ENCODE results near the gene MOCS1. TPM values are rescaled to one million over a fixed set of nuclear protein-coding genes. Genes with fewer than 3 reads are reported as not detected.

The MOCS1 gene
- polyA plus RNA-seq, 3 donors: 0.05 to 0.26 (median 0.12) TPM

- 96% methylated on average over 3 of the region's 5 CpGs for WGBS (ENCODE audit: insufficient coverage)
Measured at GRCh38 chr6:39909701-39910100, 24.6 kb downstream of the MOCS1 start.

GRCh38 chr6:39908838-39909583 lies 25.3 kb downstream of the MOCS1 start:
- no peak for TF ChIP-seq CTCF (IDR thresholded peaks at IDR 0.05)

More at GRCh38 chr6:39909701-39910100, 24.6 kb downstream of the MOCS1 start:
- Mint-ChIP-seq H3K27me3 (ENCODE audit: low read depth in 3 of 3) (peaks cover 0 to 1% (median 0%) of the 10 kb centered on the region in 3 donors), H3K36me3 (no peaks in the 10 kb centered on the region), H3K4me1 (no peaks in the 10 kb centered on the region), H3K27ac (no peak overlapping the region), H3K9me3 (peaks cover 0 to 6% (median 2%) of the 10 kb centered on the region in 7 donors), H3K4me3 (no peak overlapping the region)
- Histone ChIP-seq H2AFZ (ENCODE audit: insufficient read depth, low read depth, low read length, poor library complexity, severe bottlenecking) (no peak overlapping the region), H4K20me1 (ENCODE audit: insufficient read depth, low read length) (no peaks in the 10 kb centered on the region), H3K36me3 (replicated peaks in 1 of 2; ENCODE audit: control insufficient read depth in 1 of 2, insufficient read depth in 2 of 2, low read length in 2 of 2) (no peaks in the 10 kb centered on the region), H3K4me1 (ENCODE audit: control insufficient read depth in 1 of 2, insufficient read depth in 2 of 2, low read length in 2 of 2) (no peaks in the 10 kb centered on the region), H3K27ac (ENCODE audit: low read depth in 1 of 2, low read length in 2 of 2) (no peak overlapping the region), H3K9ac (ENCODE audit: insufficient read depth, low read length, poor library complexity, severe bottlenecking) (no peak overlapping the region), H3K9me3 (replicated peaks in 1 of 2; ENCODE audit: control insufficient read depth in 1 of 2, insufficient read depth in 1 of 2, low read length in 2 of 2) (no peaks in the 10 kb centered on the region), H3K79me2 (ENCODE audit: insufficient read depth, low read length) (no peaks in the 10 kb centered on the region), H3K4me2 (replicated peaks; ENCODE audit: extremely low read depth, low read length, poor library complexity, severe bottlenecking) (no peak overlapping the region), H3K27me3 (ENCODE audit: control insufficient read depth in 2 of 2, insufficient read depth in 2 of 2, low read length in 2 of 2) (no peaks in the 10 kb centered on the region), H3K4me3 (replicated peaks in 1 of 3; ENCODE audit: low read depth in 2 of 3, low read length in 3 of 3) (no peak overlapping the region)
- intact Hi-C loops (cut with micrococcal nuclease): no loop called here
- TF ChIP-seq CTCF (IDR thresholded peaks at IDR 0.05): no peak
- no peak for DNase-seq

More at GRCh38 chr6:39908838-39909583, 25.3 kb downstream of the MOCS1 start:
- intact Hi-C loops (cut with micrococcal nuclease): no loop called here
- Mint-ChIP-seq H3K4me3 (no peak overlapping the region), H3K9me3 (peaks cover 0 to 6% (median 0%) of the 10 kb centered on the region in 7 donors), H3K36me3 (no peaks in the 10 kb centered on the region), H3K27ac (no peak overlapping the region), H3K4me1 (no peaks in the 10 kb centered on the region), H3K27me3 (ENCODE audit: low read depth in 3 of 3) (peaks cover 0 to 5% (median 0%) of the 10 kb centered on the region in 3 donors)
- Histone ChIP-seq H3K36me3 (replicated peaks in 1 of 2; ENCODE audit: control insufficient read depth in 1 of 2, insufficient read depth in 2 of 2, low read length in 2 of 2) (no peaks in the 10 kb centered on the region), H3K79me2 (ENCODE audit: insufficient read depth, low read length) (no peaks in the 10 kb centered on the region), H3K4me2 (replicated peaks; ENCODE audit: extremely low read depth, low read length, poor library complexity, severe bottlenecking) (no peak overlapping the region), H3K27ac (ENCODE audit: low read depth in 1 of 2, low read length in 2 of 2) (no peak overlapping the region), H3K27me3 (ENCODE audit: control insufficient read depth in 2 of 2, insufficient read depth in 2 of 2, low read length in 2 of 2) (no peaks in the 10 kb centered on the region), H3K4me3 (replicated peaks in 1 of 3; ENCODE audit: low read depth in 2 of 3, low read length in 3 of 3) (no peak overlapping the region), H2AFZ (ENCODE audit: insufficient read depth, low read depth, low read length, poor library complexity, severe bottlenecking) (no peak overlapping the region), H4K20me1 (ENCODE audit: insufficient read depth, low read length) (no peaks in the 10 kb centered on the region), H3K9ac (ENCODE audit: insufficient read depth, low read length, poor library complexity, severe bottlenecking) (no peak overlapping the region), H3K4me1 (ENCODE audit: control insufficient read depth in 1 of 2, insufficient read depth in 2 of 2, low read length in 2 of 2) (no peaks in the 10 kb centered on the region), H3K9me3 (replicated peaks in 1 of 2; ENCODE audit: control insufficient read depth in 1 of 2, insufficient read depth in 1 of 2, low read length in 2 of 2) (no peaks in the 10 kb centered on the region)
- DNase-seq: no peak
- 96% methylated on average over 7 of the region's 13 CpGs for WGBS (ENCODE audit: insufficient coverage)
